Measurements from ENCODE around the gene COL23A1. TPM values are rescaled to one million over a fixed set of nuclear protein-coding genes. Genes with fewer than 3 reads are reported as not detected.

COL23A1 gene
- total and polyA plus RNA-seq, 2 of the 13 experiments (the other 11 are each of a cell fraction or from before 2014, with no cell fraction given), result not detected

GRCh38 chr5:178336889-178337288 lies 253.3 kb downstream of the COL23A1 start:
- Histone ChIP-seq H3K4me1 (ENCODE audit: insufficient read depth, low read length) (peaks cover 4% of the 10 kb centered on the region; the same call in 1 of the 2 replicates), H2AFZ (ENCODE audit: low read length) (no peak overlapping the region), H3K36me3 (replicated peaks in 1 of 2; ENCODE audit: control insufficient read depth in 1 of 2, insufficient read depth in 2 of 2, low read length in 2 of 2) (no peaks in the 10 kb centered on the region), H3K9me3 (ENCODE audit: low read length) (no peaks in the 10 kb centered on the region), H4K20me1 (ENCODE audit: insufficient read depth, low read length) (no peaks in the 10 kb centered on the region), H3K27ac (ENCODE audit: extremely low read length, insufficient read depth, low read length) (no peak overlapping the region), H3K4me2 (ENCODE audit: low read depth, low read length) (no peak overlapping the region), H3K27me3 (ENCODE audit: control insufficient read depth in 1 of 2, insufficient read depth in 2 of 2, low read length in 2 of 2) (peaks cover 3 to 43% of the 10 kb centered on the region in 2 experiments; a peak in 4 of 5 replicates), H3K4me3 (replicated peaks in 1 of 3; ENCODE audit: insufficient read depth in 1 of 3, low read depth in 2 of 3, low read length in 3 of 3) (no peak overlapping the region), H3K9ac (ENCODE audit: insufficient read depth, low read depth, low read length) (no peak overlapping the region), H3K79me2 (ENCODE audit: insufficient read depth, low read length) (no peaks in the 10 kb centered on the region)
- no peak for FAIRE-seq
- 20% methylated on average over 3 of the region's 21 CpGs for WGBS (ENCODE audit: low lambda C conversion rate)
- ChIA-PET CTCF (ENCODE audit: low intra/inter-chr PET ratio, low total read pairs) (no interaction called here), POLR2A (no interaction called here)
- in situ Hi-C loops (cut with HindIII; ENCODE audit: extremely low pct_ligation_motif_present, low pct_unique_long_range_greater_than_20kb) (no loop called here), intact Hi-C loops (cut with micrococcal nuclease; ENCODE audit: unreplicated experiment) (no loop called here)
- ATAC-seq, result no peak
- TF ChIP-seq ZNF841 (CRISPR knock-in tag; IDR thresholded peaks at IDR 0.05; ENCODE audit: borderline replicate concordance) (no peak), ZNF232 (CRISPR knock-in tag; IDR thresholded peaks at IDR 0.05; ENCODE audit: borderline replicate concordance) (no peak), TEAD2 (CRISPR knock-in tag; IDR thresholded peaks at IDR 0.05) (no peak), ZNF720 (CRISPR knock-in tag; IDR thresholded peaks at IDR 0.05) (no peak), BCL6 (CRISPR knock-in tag; IDR thresholded peaks at IDR 0.05) (no peak), SP2 (CRISPR knock-in tag; IDR thresholded peaks at IDR 0.05) (no peak), KLF12 (CRISPR knock-in tag; IDR thresholded peaks at IDR 0.05; ENCODE audit: borderline replicate concordance) (no peak), RBM39 (IDR thresholded peaks at IDR 0.05; ENCODE audit: low read depth, low read length, poor library complexity, severe bottlenecking) (no peak)
- BruUV-seq (replicated peaks), result no TSS peak
- no peak for DNase-seq (ENCODE audit: low spot score)

- no peak overlapping the region for H3K27ac ChIP-seq (ENCODE audit: extremely low read length, insufficient read depth, low read length)
- no peak overlapping the region for H3K4me3 ChIP-seq (replicated peaks in 1 of 3; ENCODE audit: insufficient read depth in 1 of 3, low read depth in 2 of 3, low read length in 3 of 3)
- DNase-seq (ENCODE audit: low spot score) (no peak), FAIRE-seq (no peak), ATAC-seq (no peak)
- intact Hi-C loops (cut with micrococcal nuclease; ENCODE audit: unreplicated experiment) (no loop called here), in situ Hi-C loops (cut with HindIII; ENCODE audit: extremely low pct_ligation_motif_present, low pct_unique_long_range_greater_than_20kb) (no loop called here)
- WGBS (ENCODE audit: low lambda C conversion rate), result 25% methylated on average over 6 of the region's 8 CpGs
- no peak overlapping the region for H3K9ac ChIP-seq (ENCODE audit: insufficient read depth, low read depth, low read length)
- no peaks in the 10 kb centered on the region for H4K20me1 ChIP-seq (ENCODE audit: insufficient read depth, low read length)
- CTCF ChIA-PET (ENCODE audit: low intra/inter-chr PET ratio, low total read pairs), result no interaction called here
- H3K9me3 ChIP-seq (ENCODE audit: low read length), result no peaks in the 10 kb centered on the region
- POLR2A ChIA-PET, result no interaction called here
- peaks cover 3 to 45% of the 10 kb centered on the region in 2 experiments; a peak in 4 of 5 replicates for H3K27me3 ChIP-seq (ENCODE audit: control insufficient read depth in 1 of 2, insufficient read depth in 2 of 2, low read length in 2 of 2)
- H2AFZ ChIP-seq (ENCODE audit: low read length), result no peak overlapping the region
- H3K36me3 ChIP-seq (replicated peaks in 1 of 2; ENCODE audit: control insufficient read depth in 1 of 2, insufficient read depth in 2 of 2, low read length in 2 of 2), result no peaks in the 10 kb centered on the region
- no peaks in the 10 kb centered on the region for H3K79me2 ChIP-seq (ENCODE audit: insufficient read depth, low read length)
- no peaks in the 10 kb centered on the region for H3K4me1 ChIP-seq (ENCODE audit: insufficient read depth, low read length)
- H3K4me2 ChIP-seq (ENCODE audit: low read depth, low read length), result no peak overlapping the region
- no TSS peak for BruUV-seq (replicated peaks)
- no peak for TF ChIP-seq HNRNPLL (IDR thresholded peaks at IDR 0.05; ENCODE audit: low read depth, low read length, poor library complexity, severe bottlenecking)
These were observed 254.7 kb downstream of the COL23A1 start for GRCh38 chr5:178335302-178336030.
